ENCODE results near the gene TNIK.

The TNIK gene

GRCh38 chr3:171066206-171066605, 394.0 kb downstream of the TNIK start:
- TF ChIP-seq FOXP2 (optimal IDR thresholded peaks at IDR 0.05; ENCODE audit: borderline replicate concordance, extremely low read depth, extremely low read length, insufficient read depth) = no peak
- TF ChIP-seq SIN3A (IDR thresholded peaks at IDR 0.05; ENCODE audit: borderline replicate concordance, insufficient read depth, low read length) = no peak
- no peak for TF ChIP-seq REST (IDR thresholded peaks at IDR 0.05; ENCODE audit: insufficient read depth in 1 of 2, low read depth in 2 of 2, low read length in 2 of 2)
- no peak for TF ChIP-seq POLR2AphosphoS5 (IDR thresholded peaks at IDR 0.05; ENCODE audit: low read depth, low read length)
- no peak for TF ChIP-seq TAF1 (IDR thresholded peaks at IDR 0.05; ENCODE audit: borderline replicate concordance, insufficient read depth, low read length)

- TF ChIP-seq FOXP2 (optimal IDR thresholded peaks at IDR 0.05; ENCODE audit: borderline replicate concordance, extremely low read depth, extremely low read length, insufficient read depth) (no peak), SIN3A (IDR thresholded peaks at IDR 0.05; ENCODE audit: borderline replicate concordance, insufficient read depth, low read length) (no peak), TAF1 (IDR thresholded peaks at IDR 0.05; ENCODE audit: borderline replicate concordance, insufficient read depth, low read length) (no peak), POLR2AphosphoS5 (IDR thresholded peaks at IDR 0.05; ENCODE audit: low read depth, low read length) (no peak), REST (IDR thresholded peaks at IDR 0.05; ENCODE audit: insufficient read depth in 1 of 2, low read depth in 2 of 2, low read length in 2 of 2) (no peak)
Observed at GRCh38 chr3:171065732-171066131, 394.5 kb downstream of the TNIK start.

GRCh38 chr3:171064461-171064860, 395.7 kb downstream of the TNIK start:
- TF ChIP-seq REST (IDR thresholded peaks at IDR 0.05; ENCODE audit: insufficient read depth in 1 of 2, low read depth in 2 of 2, low read length in 2 of 2) = no peak
- TF ChIP-seq POLR2AphosphoS5 (IDR thresholded peaks at IDR 0.05; ENCODE audit: low read depth, low read length) = no peak
- no peak for TF ChIP-seq SIN3A (IDR thresholded peaks at IDR 0.05; ENCODE audit: borderline replicate concordance, insufficient read depth, low read length)
- TF ChIP-seq TAF1 (IDR thresholded peaks at IDR 0.05; ENCODE audit: borderline replicate concordance, insufficient read depth, low read length) = no peak
- no peak for TF ChIP-seq FOXP2 (optimal IDR thresholded peaks at IDR 0.05; ENCODE audit: borderline replicate concordance, extremely low read depth, extremely low read length, insufficient read depth)

- no peak for TF ChIP-seq POLR2AphosphoS5 (IDR thresholded peaks at IDR 0.05; ENCODE audit: low read depth, low read length)
- no peak for TF ChIP-seq REST (IDR thresholded peaks at IDR 0.05; ENCODE audit: insufficient read depth in 1 of 2, low read depth in 2 of 2, low read length in 2 of 2)
- no peak for TF ChIP-seq FOXP2 (optimal IDR thresholded peaks at IDR 0.05; ENCODE audit: borderline replicate concordance, extremely low read depth, extremely low read length, insufficient read depth)
- TF ChIP-seq TAF1 (IDR thresholded peaks at IDR 0.05; ENCODE audit: borderline replicate concordance, insufficient read depth, low read length) = no peak
Observed at GRCh38 chr3:171061749-171062148, 398.5 kb downstream of the TNIK start.

GRCh38 chr3:171059978-171060377, 400.2 kb downstream of the TNIK start:
- TF ChIP-seq TAF1 (IDR thresholded peaks at IDR 0.05; ENCODE audit: borderline replicate concordance, insufficient read depth, low read length) = no peak
- TF ChIP-seq SIN3A (IDR thresholded peaks at IDR 0.05; ENCODE audit: borderline replicate concordance, insufficient read depth, low read length) = no peak

All from PFSK-1 (cell line).